ENCODE data around the gene PAPOLA.

PAPOLA gene

GRCh38 chr14:96579358-96579757 lies 77.2 kb downstream of the PAPOLA start:
- DNase-seq (no peak), ATAC-seq (replicated peaks) (no peak)
- Mint-ChIP-seq H3K27me3 (peaks cover 0 to 18% of the 10 kb centered on the region in 2 donors), H3K4me1 (ENCODE audit: low read depth in 2 of 2) (peaks cover 19 to 31% of the 10 kb centered on the region in 2 donors), H3K4me3 (no peak overlapping the region), H3K36me3 (ENCODE audit: insufficient read depth) (no peaks in the 10 kb centered on the region), H3K27ac (no peak overlapping the region), H3K9me3 (no peaks in the 10 kb centered on the region)

- DNase-seq: no peak
- Mint-ChIP-seq H3K36me3 (ENCODE audit: insufficient read depth) (no peaks in the 10 kb centered on the region), H3K27ac (no peak overlapping the region), H3K4me3 (no peak overlapping the region), H3K4me1 (ENCODE audit: low read depth in 2 of 2) (peaks cover 20 to 31% of the 10 kb centered on the region in 2 donors), H3K27me3 (peaks cover 0 to 23% of the 10 kb centered on the region in 2 donors), H3K9me3 (no peaks in the 10 kb centered on the region)
- no peak for ATAC-seq (replicated peaks)
Measured at GRCh38 chr14:96579855-96580254, 77.7 kb downstream of the PAPOLA start.

- Mint-ChIP-seq H3K9me3 (no peaks in the 10 kb centered on the region), H3K27me3 (peaks cover 4 to 30% of the 10 kb centered on the region in 2 donors), H3K36me3 (ENCODE audit: insufficient read depth) (no peaks in the 10 kb centered on the region), H3K27ac (peak overlapping the region in 1 of 2 donors; percentile 38), H3K4me1 (ENCODE audit: low read depth in 2 of 2) (peaks cover 20 to 27% of the 10 kb centered on the region in 2 donors), H3K4me3 (no peak overlapping the region)
- DNase-seq (no peak), ATAC-seq (replicated peaks) (no peak)
Measured at GRCh38 chr14:96580566-96580965, 78.4 kb downstream of the PAPOLA start.

GRCh38 chr14:96581026-96581425 lies 78.8 kb downstream of the PAPOLA start:
- Mint-ChIP-seq H3K36me3 (ENCODE audit: insufficient read depth) (no peaks in the 10 kb centered on the region), H3K4me3 (no peak overlapping the region), H3K4me1 (ENCODE audit: low read depth in 2 of 2) (peaks cover 19 to 25% of the 10 kb centered on the region in 2 donors), H3K27ac (peak overlapping the region in 1 of 2 donors; percentile 38), H3K9me3 (no peaks in the 10 kb centered on the region), H3K27me3 (peaks cover 8 to 35% of the 10 kb centered on the region in 2 donors)
- no peak for ATAC-seq (replicated peaks)
- DNase-seq: no peak

- Mint-ChIP-seq H3K27ac (no peak overlapping the region), H3K4me1 (ENCODE audit: low read depth in 2 of 2) (peaks cover 12 to 19% of the 10 kb centered on the region in 2 donors), H3K4me3 (no peak overlapping the region), H3K9me3 (no peaks in the 10 kb centered on the region), H3K36me3 (ENCODE audit: insufficient read depth) (no peaks in the 10 kb centered on the region), H3K27me3 (peaks cover 9 to 35% of the 10 kb centered on the region in 2 donors)
- ATAC-seq (replicated peaks) (no peak), DNase-seq (no peak)
Measured at GRCh38 chr14:96581902-96582301, 79.7 kb downstream of the PAPOLA start.

GRCh38 chr14:96582411-96582961 lies 80.3 kb downstream of the PAPOLA start:
- H3K4me3 Mint-ChIP-seq: no peak overlapping the region
- no peaks in the 10 kb centered on the region for H3K9me3 Mint-ChIP-seq
- no peak overlapping the region for H3K27ac Mint-ChIP-seq
- no peak for ATAC-seq (replicated peaks)
- no peaks in the 10 kb centered on the region for H3K36me3 Mint-ChIP-seq (ENCODE audit: insufficient read depth)
- DNase-seq: no peak
- peaks cover 10 to 41% of the 10 kb centered on the region in 2 donors for H3K27me3 Mint-ChIP-seq
- H3K4me1 Mint-ChIP-seq (ENCODE audit: low read depth in 2 of 2): peaks cover 11 to 16% of the 10 kb centered on the region in 2 donors

GRCh38 chr14:96582995-96583394 lies 80.8 kb downstream of the PAPOLA start:
- peaks cover 15 to 46% of the 10 kb centered on the region in 2 donors for H3K27me3 Mint-ChIP-seq
- no peaks in the 10 kb centered on the region for H3K9me3 Mint-ChIP-seq
- H3K4me1 Mint-ChIP-seq (ENCODE audit: low read depth in 2 of 2): peaks cover 11 to 16% of the 10 kb centered on the region in 2 donors
- H3K36me3 Mint-ChIP-seq (ENCODE audit: insufficient read depth): no peaks in the 10 kb centered on the region
- H3K4me3 Mint-ChIP-seq: no peak overlapping the region
- no peak for ATAC-seq (replicated peaks)
- H3K27ac Mint-ChIP-seq: no peak overlapping the region
- DNase-seq: no peak

GRCh38 chr14:96583569-96584041 lies 81.4 kb downstream of the PAPOLA start:
- no peak overlapping the region for H3K27ac Mint-ChIP-seq
- ATAC-seq (replicated peaks) (no peak), DNase-seq (no peak)
- peaks cover 11 to 16% of the 10 kb centered on the region in 2 donors for H3K4me1 Mint-ChIP-seq (ENCODE audit: low read depth in 2 of 2)
- no peaks in the 10 kb centered on the region for H3K36me3 Mint-ChIP-seq (ENCODE audit: insufficient read depth)
- no peaks in the 10 kb centered on the region for H3K9me3 Mint-ChIP-seq
- peaks cover 21 to 52% of the 10 kb centered on the region in 2 donors for H3K27me3 Mint-ChIP-seq
- H3K4me3 Mint-ChIP-seq: no peak overlapping the region

GRCh38 chr14:96584199-96584906 lies 82.2 kb downstream of the PAPOLA start:
- DNase-seq (no peak), ATAC-seq (replicated peaks) (no peak)
- Mint-ChIP-seq H3K4me3 (no peak overlapping the region), H3K36me3 (ENCODE audit: insufficient read depth) (no peaks in the 10 kb centered on the region), H3K27ac (no peak overlapping the region), H3K27me3 (peaks cover 22 to 59% of the 10 kb centered on the region in 2 donors), H3K9me3 (no peaks in the 10 kb centered on the region), H3K4me1 (ENCODE audit: low read depth in 2 of 2) (peaks cover 11 to 16% of the 10 kb centered on the region in 2 donors)

GRCh38 chr14:96584907-96585671 lies 82.9 kb downstream of the PAPOLA start:
- Mint-ChIP-seq H3K27me3 (peaks cover 22 to 65% of the 10 kb centered on the region in 2 donors), H3K9me3 (no peaks in the 10 kb centered on the region), H3K36me3 (ENCODE audit: insufficient read depth) (no peaks in the 10 kb centered on the region), H3K4me1 (ENCODE audit: low read depth in 2 of 2) (peaks cover 11 to 14% of the 10 kb centered on the region in 2 donors), H3K4me3 (no peak overlapping the region), H3K27ac (no peak overlapping the region)
- DNase-seq: no peak
- no peak for ATAC-seq (replicated peaks)

- no peak overlapping the region for H3K4me3 Mint-ChIP-seq
- no peaks in the 10 kb centered on the region for H3K36me3 Mint-ChIP-seq (ENCODE audit: insufficient read depth)
- peaks cover 9 to 11% of the 10 kb centered on the region in 2 donors for H3K4me1 Mint-ChIP-seq (ENCODE audit: low read depth in 2 of 2)
- no peak for ATAC-seq (replicated peaks)
- DNase-seq: no peak
- H3K9me3 Mint-ChIP-seq: no peaks in the 10 kb centered on the region
- peaks cover 22 to 70% of the 10 kb centered on the region in 2 donors for H3K27me3 Mint-ChIP-seq
- no peak overlapping the region for H3K27ac Mint-ChIP-seq
Measured at GRCh38 chr14:96585672-96586013, 83.5 kb downstream of the PAPOLA start.

GRCh38 chr14:96586056-96586455 lies 83.9 kb downstream of the PAPOLA start:
- peaks cover 22 to 72% of the 10 kb centered on the region in 2 donors for H3K27me3 Mint-ChIP-seq
- H3K4me3 Mint-ChIP-seq: no peak overlapping the region
- DNase-seq: no peak
- peaks cover 5 to 7% of the 10 kb centered on the region in 2 donors for H3K4me1 Mint-ChIP-seq (ENCODE audit: low read depth in 2 of 2)
- no peak overlapping the region for H3K27ac Mint-ChIP-seq
- H3K9me3 Mint-ChIP-seq: no peaks in the 10 kb centered on the region
- no peaks in the 10 kb centered on the region for H3K36me3 Mint-ChIP-seq (ENCODE audit: insufficient read depth)
- ATAC-seq (replicated peaks): no peak

- no peak overlapping the region for H3K4me3 Mint-ChIP-seq
- ATAC-seq (replicated peaks) (no peak), DNase-seq (no peak)
- peaks cover 22 to 72% of the 10 kb centered on the region in 2 donors for H3K27me3 Mint-ChIP-seq
- peaks cover 0 to 5% of the 10 kb centered on the region in 2 donors for H3K4me1 Mint-ChIP-seq (ENCODE audit: low read depth in 2 of 2)
- no peak overlapping the region for H3K27ac Mint-ChIP-seq
- no peaks in the 10 kb centered on the region for H3K9me3 Mint-ChIP-seq
- no peaks in the 10 kb centered on the region for H3K36me3 Mint-ChIP-seq (ENCODE audit: insufficient read depth)
Measured at GRCh38 chr14:96586921-96587822, 85.0 kb downstream of the PAPOLA start.

Measured in effector memory CD8-positive, alpha-beta T cell (primary cell).